ENCODE data around the gene ZBTB37.

DNA sequence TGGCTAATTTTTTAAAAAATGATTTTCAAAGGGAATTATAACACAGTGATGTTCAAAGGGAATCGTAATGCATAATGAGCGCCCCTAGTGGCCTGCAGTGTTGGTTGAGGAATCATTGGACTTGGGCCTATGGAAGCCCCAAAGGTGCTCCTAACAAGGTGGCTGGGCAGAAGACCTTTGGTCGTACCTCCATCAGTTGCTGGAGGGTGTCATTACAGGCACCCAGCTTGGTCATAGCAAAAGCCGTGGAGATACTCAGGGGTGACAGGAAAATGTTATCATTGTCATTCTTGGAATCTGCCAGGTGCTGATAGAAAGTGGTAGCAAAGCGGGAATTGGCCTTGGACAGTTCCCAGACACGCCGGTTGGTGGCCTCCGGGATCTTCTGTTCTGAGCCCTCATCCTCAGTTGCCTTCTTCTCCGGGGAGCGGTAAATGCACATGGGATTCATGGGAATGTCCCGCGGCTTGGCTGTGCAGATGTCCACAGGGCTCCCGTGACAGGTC lies 46.2 kb downstream of the ZBTB37 start:
- no peak for TF ChIP-seq CTCF (IDR thresholded peaks at IDR 0.05)
- no peak for TF ChIP-seq EP300 (IDR thresholded peaks at IDR 0.05)
